ENCODE results near the gene MSI2. TPM values are rescaled to one million over a fixed set of nuclear protein-coding genes. Genes with fewer than 3 reads are reported as not detected.

Gene MSI2
- total RNA-seq, 1 donor from 2014 or later: 67.9 TPM

- peaks cover 4% of the 10 kb centered on the region for H3K9me3 Mint-ChIP-seq (ENCODE audit: unreplicated experiment)
- H3K36me3 Mint-ChIP-seq (ENCODE audit: low read depth, unreplicated experiment): no peaks in the 10 kb centered on the region
- peaks cover 17% of the 10 kb centered on the region for H3K27me3 Mint-ChIP-seq (ENCODE audit: low read depth, unreplicated experiment)
- no peaks in the 10 kb centered on the region for H4K20me1 ChIP-seq (ENCODE audit: insufficient read depth, low read length)
- no peaks in the 10 kb centered on the region for H3K36me3 ChIP-seq (ENCODE audit: insufficient read depth, low read length)
- no peak overlapping the region for H3K27ac Mint-ChIP-seq (ENCODE audit: unreplicated experiment)
- H3K27me3 ChIP-seq (ENCODE audit: insufficient read depth, low read length): peaks cover 4% of the 10 kb centered on the region
- no peaks in the 10 kb centered on the region for H3K4me1 Mint-ChIP-seq (ENCODE audit: low read depth, unreplicated experiment)
- no peak overlapping the region for H3K4me2 ChIP-seq (ENCODE audit: low read length)
- no peak overlapping the region for H3K9ac ChIP-seq (ENCODE audit: low read length)
- H3K4me3 ChIP-seq (ENCODE audit: insufficient read depth, low read depth, low read length): no peak overlapping the region
- H3K9me3 ChIP-seq (ENCODE audit: insufficient read depth, low read depth, low read length): no peaks in the 10 kb centered on the region
- no peak overlapping the region for H3K4me3 Mint-ChIP-seq (ENCODE audit: unreplicated experiment)
- H3K79me2 ChIP-seq (ENCODE audit: insufficient read depth, low read length): no peaks in the 10 kb centered on the region
- no peak for TF ChIP-seq EZH2 (IDR thresholded peaks at IDR 0.05; ENCODE audit: insufficient read depth, low read length)
- no peak for TF ChIP-seq CTCF (IDR thresholded peaks at IDR 0.05; ENCODE audit: insufficient read depth, low read depth, low read length)
- no peak for DNase-seq (ENCODE audit: low read depth)
- H3K27ac ChIP-seq (ENCODE audit: low read depth, low read length): no peak overlapping the region
- no peaks in the 10 kb centered on the region for H3K4me1 ChIP-seq (ENCODE audit: insufficient read depth, low read length)
- H2AFZ ChIP-seq (ENCODE audit: low read depth, low read length): no peak overlapping the region
- no peak for FAIRE-seq
Measured at GRCh38 chr17:57706761-57707160, 450.4 kb downstream of the MSI2 start.

DNA sequence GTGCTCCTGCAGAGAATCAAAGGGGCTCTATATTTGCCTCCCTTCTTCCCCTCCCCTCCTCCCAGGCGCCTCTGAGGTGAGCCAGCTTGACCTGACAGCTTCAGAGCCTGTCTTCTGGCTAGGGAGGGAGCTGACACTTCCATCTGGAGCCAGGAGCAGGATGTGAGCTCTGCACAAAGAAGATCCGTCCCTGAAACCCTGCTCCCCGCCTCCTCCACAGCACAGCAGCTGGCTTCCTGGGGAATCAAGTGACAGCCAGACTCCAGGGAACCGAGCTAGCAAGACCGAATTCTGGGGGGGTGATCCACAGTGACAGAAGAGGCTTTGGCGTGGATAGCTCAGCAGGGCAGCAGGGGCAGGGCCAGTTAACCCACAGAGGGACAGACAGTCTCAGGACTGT, 451.6 kb downstream of the MSI2 start:
- TF ChIP-seq CTCF (IDR thresholded peaks at IDR 0.05; ENCODE audit: insufficient read depth, low read depth, low read length) (no peak), EZH2 (IDR thresholded peaks at IDR 0.05; ENCODE audit: insufficient read depth, low read length) (no peak)
- no peak overlapping the region for H3K4me3 Mint-ChIP-seq (ENCODE audit: unreplicated experiment)
- H3K79me2 ChIP-seq (ENCODE audit: insufficient read depth, low read length): no peaks in the 10 kb centered on the region
- no peak overlapping the region for H3K27ac Mint-ChIP-seq (ENCODE audit: unreplicated experiment)
- no peaks in the 10 kb centered on the region for H3K9me3 ChIP-seq (ENCODE audit: insufficient read depth, low read depth, low read length)
- no peaks in the 10 kb centered on the region for H3K4me1 ChIP-seq (ENCODE audit: insufficient read depth, low read length)
- H4K20me1 ChIP-seq (ENCODE audit: insufficient read depth, low read length): no peaks in the 10 kb centered on the region
- H3K9ac ChIP-seq (ENCODE audit: low read length): no peak overlapping the region
- no peak overlapping the region for H3K27ac ChIP-seq (ENCODE audit: low read depth, low read length)
- H2AFZ ChIP-seq (ENCODE audit: low read depth, low read length): no peak overlapping the region
- no peaks in the 10 kb centered on the region for H3K36me3 ChIP-seq (ENCODE audit: insufficient read depth, low read length)
- H3K4me2 ChIP-seq (ENCODE audit: low read length): no peak overlapping the region
- peaks cover 4% of the 10 kb centered on the region for H3K27me3 ChIP-seq (ENCODE audit: insufficient read depth, low read length)
- no peaks in the 10 kb centered on the region for H3K4me1 Mint-ChIP-seq (ENCODE audit: low read depth, unreplicated experiment)
- FAIRE-seq: no peak
- H3K27me3 Mint-ChIP-seq (ENCODE audit: low read depth, unreplicated experiment): peaks cover 17% of the 10 kb centered on the region
- DNase-seq (ENCODE audit: low read depth): no peak
- no peak overlapping the region for H3K4me3 ChIP-seq (ENCODE audit: insufficient read depth, low read depth, low read length)
- H3K36me3 Mint-ChIP-seq (ENCODE audit: low read depth, unreplicated experiment): no peaks in the 10 kb centered on the region
- peaks cover 4% of the 10 kb centered on the region for H3K9me3 Mint-ChIP-seq (ENCODE audit: unreplicated experiment)

- Histone ChIP-seq H3K36me3 (ENCODE audit: insufficient read depth, low read length) (no peaks in the 10 kb centered on the region), H3K4me2 (ENCODE audit: low read length) (no peak overlapping the region), H3K79me2 (ENCODE audit: insufficient read depth, low read length) (no peaks in the 10 kb centered on the region), H3K27me3 (ENCODE audit: insufficient read depth, low read length) (peaks cover 7% of the 10 kb centered on the region), H4K20me1 (ENCODE audit: insufficient read depth, low read length) (no peaks in the 10 kb centered on the region), H3K9me3 (ENCODE audit: insufficient read depth, low read depth, low read length) (no peaks in the 10 kb centered on the region), H3K4me3 (ENCODE audit: insufficient read depth, low read depth, low read length) (no peak overlapping the region), H2AFZ (ENCODE audit: low read depth, low read length) (no peak overlapping the region), H3K4me1 (ENCODE audit: insufficient read depth, low read length) (no peaks in the 10 kb centered on the region), H3K27ac (ENCODE audit: low read depth, low read length) (no peak overlapping the region), H3K9ac (ENCODE audit: low read length) (no peak overlapping the region)
- Mint-ChIP-seq H3K36me3 (ENCODE audit: low read depth, unreplicated experiment) (no peaks in the 10 kb centered on the region), H3K4me1 (ENCODE audit: low read depth, unreplicated experiment) (no peaks in the 10 kb centered on the region), H3K27ac (ENCODE audit: unreplicated experiment) (no peak overlapping the region), H3K27me3 (ENCODE audit: low read depth, unreplicated experiment) (peaks cover 21% of the 10 kb centered on the region), H3K4me3 (ENCODE audit: unreplicated experiment) (no peak overlapping the region), H3K9me3 (ENCODE audit: unreplicated experiment) (peaks cover 4% of the 10 kb centered on the region)
- DNase-seq (ENCODE audit: low read depth): no peak
- FAIRE-seq: no peak
- TF ChIP-seq CTCF (IDR thresholded peaks at IDR 0.05; ENCODE audit: insufficient read depth, low read depth, low read length) (no peak), EZH2 (IDR thresholded peaks at IDR 0.05; ENCODE audit: insufficient read depth, low read length) (no peak)
Measured at GRCh38 chr17:57708410-57708809, 452.1 kb downstream of the MSI2 start.
